ENCODE measurements around the gene ELL. TPM values are rescaled to one million over a fixed set of nuclear protein-coding genes. Genes with fewer than 3 reads are reported as not detected.
A peak's percentile ranks its signal among the peaks of the same experiment; 100 is the strongest.

Gene ELL
- total RNA-seq, 2 donors from 2014 or later = 10.7 to 44.4 TPM

GRCh38 chr19:18440415-18440877 is 81.4 kb downstream of the ELL start:
- DNase-seq (ENCODE audit: low spot score) = no peak
- Histone ChIP-seq H3K27me3 (replicated peaks; ENCODE audit: insufficient read depth) (no peaks in the 10 kb centered on the region), H3K27ac (no peak overlapping the region), H3K36me3 (no peaks in the 10 kb centered on the region), H3K9me3 (no peaks in the 10 kb centered on the region), H3K4me3 (no peak overlapping the region), H3K4me1 (replicated peaks) (peaks cover 2% of the 10 kb centered on the region)
- intact Hi-C loops (cut with DNase I) = loop anchor here (10.0 kb wide), 1 partner anchor 234 kb away; no protein-coding TSS in a partner anchor
- TF ChIP-seq CTCF (IDR thresholded peaks at IDR 0.05) (peak in 1 of 4 experiments; percentile 8), POLR2AphosphoS5 (IDR thresholded peaks at IDR 0.05) (no peak)
- WGBS = 54% methylated on average over 11 of the region's 11 CpGs

GRCh38 chr19:18439910-18440237 is 82.0 kb downstream of the ELL start:
- Histone ChIP-seq H3K4me3 (no peak overlapping the region), H3K36me3 (no peaks in the 10 kb centered on the region), H3K4me1 (replicated peaks) (peaks cover 2% of the 10 kb centered on the region), H3K27me3 (replicated peaks; ENCODE audit: insufficient read depth) (no peaks in the 10 kb centered on the region), H3K9me3 (no peaks in the 10 kb centered on the region), H3K27ac (peak overlapping the region in 1 of 2 donors; percentile 71)
- WGBS = 83% methylated on average over 9 of the region's 9 CpGs
- TF ChIP-seq POLR2A (IDR thresholded peaks at IDR 0.05) (no peak), CTCF (IDR thresholded peaks at IDR 0.05) (no peak), POLR2AphosphoS5 (IDR thresholded peaks at IDR 0.05) (no peak)
- DNase-seq (ENCODE audit: low spot score) = no peak
- intact Hi-C loops (cut with DNase I) = loop anchor here (10.0 kb wide), 1 partner anchor 235 kb away; no protein-coding TSS in a partner anchor

- no peak for DNase-seq (ENCODE audit: low spot score)
- Histone ChIP-seq H3K4me3 (no peak overlapping the region), H3K27ac (peak overlapping the region; percentile 71 to 78), H3K27me3 (replicated peaks; ENCODE audit: insufficient read depth) (no peaks in the 10 kb centered on the region), H3K9me3 (no peaks in the 10 kb centered on the region), H3K4me1 (replicated peaks) (peaks cover 2% of the 10 kb centered on the region), H3K36me3 (no peaks in the 10 kb centered on the region)
- TF ChIP-seq POLR2AphosphoS5 (IDR thresholded peaks at IDR 0.05) (no peak), POLR2A (IDR thresholded peaks at IDR 0.05) (no peak), CTCF (IDR thresholded peaks at IDR 0.05) (no peak)
- intact Hi-C loops (cut with DNase I) = no loop called here
- 62% methylated on average over 13 of the region's 13 CpGs for WGBS
These were observed 82.6 kb downstream of the ELL start for GRCh38 chr19:18439025-18439909.

- TF ChIP-seq POLR2AphosphoS5 (IDR thresholded peaks at IDR 0.05) = peak; percentile 45
- TF ChIP-seq POLR2A (IDR thresholded peaks at IDR 0.05) = no peak
- TF ChIP-seq CTCF (IDR thresholded peaks at IDR 0.05) = peak in 1 of 4 experiments; percentile 5
- Histone ChIP-seq H3K36me3 (no peaks in the 10 kb centered on the region), H3K4me3 (peak overlapping the region; percentile 36 to 43), H3K9me3 (no peaks in the 10 kb centered on the region), H3K27me3 (replicated peaks; ENCODE audit: insufficient read depth) (no peaks in the 10 kb centered on the region), H3K27ac (peak overlapping the region; percentile 71 to 78), H3K4me1 (replicated peaks) (peaks cover 2% of the 10 kb centered on the region)
- peak; percentile 64 for DNase-seq (ENCODE audit: low spot score)
- 11% methylated on average over 22 of the region's 24 CpGs for WGBS
- intact Hi-C loops (cut with DNase I) = no loop called here
These were observed 83.4 kb downstream of the ELL start for GRCh38 chr19:18438331-18439024.
